Measurements from ENCODE around the gene PFAS. TPM values are rescaled to one million over a fixed set of nuclear protein-coding genes. Genes with fewer than 3 reads are reported as not detected.

The PFAS gene
- polyA plus RNA-seq, 1 donor from 2014 or later: 11.7 TPM

DNA sequence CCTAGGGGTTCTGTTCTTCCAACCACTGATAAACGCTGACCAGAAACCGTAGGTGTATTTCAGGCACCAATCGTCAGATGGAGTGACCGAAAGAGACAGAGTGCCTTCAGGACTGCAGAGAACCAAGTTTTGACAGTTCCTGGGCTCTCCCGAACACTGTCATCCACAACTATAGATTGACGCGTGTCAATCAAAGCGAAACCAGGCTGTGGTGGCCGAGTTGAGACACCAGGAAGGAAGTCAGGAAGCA is 26.8 kb upstream of the PFAS start:
- no peaks in the 10 kb centered on the region for H3K9me2 ChIP-seq (ENCODE audit: insufficient read depth, low read length)
- H4K20me1 ChIP-seq (ENCODE audit: insufficient read depth): no peaks in the 10 kb centered on the region
- H3K9me3 ChIP-seq (ENCODE audit: low read length): no peaks in the 10 kb centered on the region
- H3K9ac ChIP-seq (ENCODE audit: low read length): peak overlapping the region; percentile 83
- H3F3A ChIP-seq (ENCODE audit: insufficient read depth, low read length, poor library complexity, severe bottlenecking): peaks cover 10% of the 10 kb centered on the region
- H2AFZ ChIP-seq (ENCODE audit: low read depth, low read length): peak overlapping the region; percentile 79
- H3K4me2 ChIP-seq (ENCODE audit: low read length): peak overlapping the region; percentile 85
- H3K36me3 ChIP-seq (ENCODE audit: insufficient read depth, low read length): peaks cover 1% of the 10 kb centered on the region
- H3K79me2 ChIP-seq (replicated peaks; ENCODE audit: insufficient read depth, low read length): no peaks in the 10 kb centered on the region
- TF ChIP-seq, protein P1, sequence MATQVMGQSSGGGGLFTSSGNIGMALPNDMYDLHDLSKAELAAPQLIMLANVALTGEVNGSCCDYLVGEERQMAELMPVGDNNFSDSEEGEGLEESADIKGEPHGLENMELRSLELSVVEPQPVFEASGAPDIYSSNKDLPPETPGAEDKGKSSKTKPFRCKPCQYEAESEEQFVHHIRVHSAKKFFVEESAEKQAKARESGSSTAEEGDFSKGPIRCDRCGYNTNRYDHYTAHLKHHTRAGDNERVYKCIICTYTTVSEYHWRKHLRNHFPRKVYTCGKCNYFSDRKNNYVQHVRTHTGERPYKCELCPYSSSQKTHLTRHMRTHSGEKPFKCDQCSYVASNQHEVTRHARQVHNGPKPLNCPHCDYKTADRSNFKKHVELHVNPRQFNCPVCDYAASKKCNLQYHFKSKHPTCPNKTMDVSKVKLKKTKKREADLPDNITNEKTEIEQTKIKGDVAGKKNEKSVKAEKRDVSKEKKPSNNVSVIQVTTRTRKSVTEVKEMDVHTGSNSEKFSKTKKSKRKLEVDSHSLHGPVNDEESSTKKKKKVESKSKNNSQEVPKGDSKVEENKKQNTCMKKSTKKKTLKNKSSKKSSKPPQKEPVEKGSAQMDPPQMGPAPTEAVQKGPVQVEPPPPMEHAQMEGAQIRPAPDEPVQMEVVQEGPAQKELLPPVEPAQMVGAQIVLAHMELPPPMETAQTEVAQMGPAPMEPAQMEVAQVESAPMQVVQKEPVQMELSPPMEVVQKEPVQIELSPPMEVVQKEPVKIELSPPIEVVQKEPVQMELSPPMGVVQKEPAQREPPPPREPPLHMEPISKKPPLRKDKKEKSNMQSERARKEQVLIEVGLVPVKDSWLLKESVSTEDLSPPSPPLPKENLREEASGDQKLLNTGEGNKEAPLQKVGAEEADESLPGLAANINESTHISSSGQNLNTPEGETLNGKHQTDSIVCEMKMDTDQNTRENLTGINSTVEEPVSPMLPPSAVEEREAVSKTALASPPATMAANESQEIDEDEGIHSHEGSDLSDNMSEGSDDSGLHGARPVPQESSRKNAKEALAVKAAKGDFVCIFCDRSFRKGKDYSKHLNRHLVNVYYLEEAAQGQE (IDR thresholded peaks at IDR 0.05; ENCODE audit: borderline replicate concordance): no peak
- TF ChIP-seq RAD21 (conservative IDR thresholded peaks at IDR 0.05) (no peak), TAF1 (IDR thresholded peaks at IDR 0.05; ENCODE audit: low read depth) (no peak), EP300 (conservative IDR thresholded peaks at IDR 0.05; ENCODE audit: poor library complexity, severe bottlenecking) (peak; percentile 57), EZH2 (IDR thresholded peaks at IDR 0.05; ENCODE audit: borderline replicate concordance, insufficient read depth, low read length, poor library complexity, severe bottlenecking) (no peak), MXI1 (conservative IDR thresholded peaks at IDR 0.05; ENCODE audit: poor library complexity, severe bottlenecking) (no peak)
- TF ChIP-seq, protein P2, sequence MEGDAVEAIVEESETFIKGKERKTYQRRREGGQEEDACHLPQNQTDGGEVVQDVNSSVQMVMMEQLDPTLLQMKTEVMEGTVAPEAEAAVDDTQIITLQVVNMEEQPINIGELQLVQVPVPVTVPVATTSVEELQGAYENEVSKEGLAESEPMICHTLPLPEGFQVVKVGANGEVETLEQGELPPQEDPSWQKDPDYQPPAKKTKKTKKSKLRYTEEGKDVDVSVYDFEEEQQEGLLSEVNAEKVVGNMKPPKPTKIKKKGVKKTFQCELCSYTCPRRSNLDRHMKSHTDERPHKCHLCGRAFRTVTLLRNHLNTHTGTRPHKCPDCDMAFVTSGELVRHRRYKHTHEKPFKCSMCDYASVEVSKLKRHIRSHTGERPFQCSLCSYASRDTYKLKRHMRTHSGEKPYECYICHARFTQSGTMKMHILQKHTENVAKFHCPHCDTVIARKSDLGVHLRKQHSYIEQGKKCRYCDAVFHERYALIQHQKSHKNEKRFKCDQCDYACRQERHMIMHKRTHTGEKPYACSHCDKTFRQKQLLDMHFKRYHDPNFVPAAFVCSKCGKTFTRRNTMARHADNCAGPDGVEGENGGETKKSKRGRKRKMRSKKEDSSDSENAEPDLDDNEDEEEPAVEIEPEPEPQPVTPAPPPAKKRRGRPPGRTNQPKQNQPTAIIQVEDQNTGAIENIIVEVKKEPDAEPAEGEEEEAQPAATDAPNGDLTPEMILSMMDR (IDR thresholded peaks at IDR 0.05; ENCODE audit: poor library complexity, severe bottlenecking): no peak
- H3K27me3 ChIP-seq (ENCODE audit: insufficient read depth, low read depth, low read length): no peaks in the 10 kb centered on the region
- peak overlapping the region; percentile 97 for H3K27ac ChIP-seq (ENCODE audit: low read length)
- peak overlapping the region; percentile 99 for H3K4me3 ChIP-seq (ENCODE audit: low read length)

DNA sequence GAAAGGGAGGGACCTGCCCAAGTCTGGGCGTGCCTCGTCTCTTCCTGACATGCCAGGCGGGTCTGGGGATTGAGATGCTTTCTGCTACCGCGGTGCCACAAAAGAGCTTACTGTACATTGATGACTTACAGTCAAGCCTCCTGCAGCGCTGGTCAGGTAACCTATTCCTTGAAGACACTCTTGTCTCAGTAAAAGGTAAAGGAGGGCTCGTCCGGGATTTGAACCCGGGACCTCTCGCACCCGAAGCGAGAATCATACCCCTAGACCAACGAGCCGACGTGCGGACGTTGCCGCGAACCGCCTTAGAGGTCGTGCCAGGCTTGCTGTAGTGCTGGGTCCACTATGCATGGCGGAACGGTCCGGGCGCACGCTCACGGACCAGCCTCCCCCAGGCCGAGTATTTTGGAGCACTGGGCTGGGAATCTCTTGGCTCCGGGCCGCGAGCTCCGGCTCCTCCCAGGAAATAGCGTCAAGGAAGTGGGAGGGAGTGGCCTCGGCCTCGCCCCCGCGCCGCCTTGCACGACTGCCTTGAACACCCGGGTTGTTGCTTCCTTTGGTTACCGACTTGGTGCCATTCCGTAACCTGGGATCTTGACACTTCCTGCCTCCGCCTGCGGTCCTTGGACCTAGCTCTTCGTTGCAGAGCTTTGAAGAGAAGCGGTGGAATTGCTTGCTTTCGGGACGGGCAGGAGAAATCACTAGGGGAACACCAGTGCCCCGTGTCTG is 26.3 kb upstream of the PFAS start:
- Histone ChIP-seq H3K4me3 (ENCODE audit: low read length) (peak overlapping the region; percentile 99), H4K20me1 (ENCODE audit: insufficient read depth) (no peaks in the 10 kb centered on the region), H3K27ac (ENCODE audit: low read length) (peak overlapping the region; percentile 97), H2AFZ (ENCODE audit: low read depth, low read length) (peak overlapping the region; percentile 79), H3K36me3 (ENCODE audit: insufficient read depth, low read length) (peaks cover 6% of the 10 kb centered on the region), H3K27me3 (ENCODE audit: insufficient read depth, low read depth, low read length) (no peaks in the 10 kb centered on the region), H3K9ac (ENCODE audit: low read length) (peak overlapping the region; percentile 83), H3K9me2 (ENCODE audit: insufficient read depth, low read length) (no peaks in the 10 kb centered on the region), H3K4me2 (ENCODE audit: low read length) (peak overlapping the region; percentile 86), H3K9me3 (ENCODE audit: low read length) (no peaks in the 10 kb centered on the region), H3F3A (ENCODE audit: insufficient read depth, low read length, poor library complexity, severe bottlenecking) (peaks cover 10% of the 10 kb centered on the region), H3K79me2 (replicated peaks; ENCODE audit: insufficient read depth, low read length) (no peaks in the 10 kb centered on the region)
- TF ChIP-seq SMC3 (conservative IDR thresholded peaks at IDR 0.05; ENCODE audit: poor library complexity) (peak; percentile 16), RAD21 (conservative IDR thresholded peaks at IDR 0.05) (peak; percentile 32), EZH2 (IDR thresholded peaks at IDR 0.05; ENCODE audit: borderline replicate concordance, insufficient read depth, low read length, poor library complexity, severe bottlenecking) (no peak), MXI1 (conservative IDR thresholded peaks at IDR 0.05; ENCODE audit: poor library complexity, severe bottlenecking) (peak; percentile 77), POLR2AphosphoS5 (IDR thresholded peaks at IDR 0.05) (peak; percentile 83), EP300 (conservative IDR thresholded peaks at IDR 0.05; ENCODE audit: poor library complexity, severe bottlenecking) (no peak), TAF1 (IDR thresholded peaks at IDR 0.05; ENCODE audit: low read depth) (peak; percentile 67)
- TF ChIP-seq, protein P2 (IDR thresholded peaks at IDR 0.05; ENCODE audit: poor library complexity, severe bottlenecking): peak; percentile 52
- TF ChIP-seq, protein P1 (IDR thresholded peaks at IDR 0.05; ENCODE audit: borderline replicate concordance): peak; percentile 55
